Measurements from ENCODE around the gene CSNK1G3.

DNA sequence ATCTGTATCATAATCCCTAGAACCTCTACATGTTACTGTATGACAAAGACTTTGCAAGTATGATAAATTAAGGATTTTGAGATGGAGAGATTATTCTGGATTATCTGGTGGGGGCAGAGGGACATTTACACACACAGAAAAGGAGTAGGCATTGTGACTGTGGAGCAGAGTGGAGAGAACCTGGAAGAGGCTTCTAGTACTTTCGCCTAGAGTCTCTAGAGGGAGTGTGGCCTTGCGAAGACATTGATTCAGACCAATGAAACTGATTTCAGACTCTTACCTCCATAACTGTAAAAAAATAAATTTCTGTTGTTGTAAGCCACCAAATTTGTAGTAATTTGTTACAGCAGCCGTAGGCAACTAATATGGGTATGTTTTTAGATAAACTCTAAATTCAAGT, 45.9 kb downstream of the CSNK1G3 start:
- TF ChIP-seq, protein P1, sequence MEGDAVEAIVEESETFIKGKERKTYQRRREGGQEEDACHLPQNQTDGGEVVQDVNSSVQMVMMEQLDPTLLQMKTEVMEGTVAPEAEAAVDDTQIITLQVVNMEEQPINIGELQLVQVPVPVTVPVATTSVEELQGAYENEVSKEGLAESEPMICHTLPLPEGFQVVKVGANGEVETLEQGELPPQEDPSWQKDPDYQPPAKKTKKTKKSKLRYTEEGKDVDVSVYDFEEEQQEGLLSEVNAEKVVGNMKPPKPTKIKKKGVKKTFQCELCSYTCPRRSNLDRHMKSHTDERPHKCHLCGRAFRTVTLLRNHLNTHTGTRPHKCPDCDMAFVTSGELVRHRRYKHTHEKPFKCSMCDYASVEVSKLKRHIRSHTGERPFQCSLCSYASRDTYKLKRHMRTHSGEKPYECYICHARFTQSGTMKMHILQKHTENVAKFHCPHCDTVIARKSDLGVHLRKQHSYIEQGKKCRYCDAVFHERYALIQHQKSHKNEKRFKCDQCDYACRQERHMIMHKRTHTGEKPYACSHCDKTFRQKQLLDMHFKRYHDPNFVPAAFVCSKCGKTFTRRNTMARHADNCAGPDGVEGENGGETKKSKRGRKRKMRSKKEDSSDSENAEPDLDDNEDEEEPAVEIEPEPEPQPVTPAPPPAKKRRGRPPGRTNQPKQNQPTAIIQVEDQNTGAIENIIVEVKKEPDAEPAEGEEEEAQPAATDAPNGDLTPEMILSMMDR (IDR thresholded peaks at IDR 0.05): no peak
- no peak for TF ChIP-seq POLR2A (IDR thresholded peaks at IDR 0.05)
